H9 (cell line): ENCODE data around the gene SORBS1. TPM values are rescaled to one million over a fixed set of nuclear protein-coding genes. Genes with fewer than 3 reads are reported as not detected.

Experiments
- DNase-seq: peaks from one replicate; pipeline ENCODE4 v3.0.0-alpha.2; 2017
- H2AFZ ChIP-seq: one replicate; pipeline ENCODE4 v1.6.1; 2013; ENCODE audit warnings: mild to moderate bottlenecking, low read length, control low read depth, moderate library complexity
- H2AK5ac ChIP-seq: 2 replicates; pipeline ENCODE4 v1.6.1; 2013; ENCODE audit warnings: low read length, control low read depth, mixed read lengths; ENCODE audit not compliant: insufficient read length
- H2BK120ac ChIP-seq: one replicate; pipeline ENCODE4 v1.6.1; 2013; ENCODE audit warnings: low read depth, mild to moderate bottlenecking, low read length, control low read depth, inconsistent platforms; ENCODE audit not compliant: poor library complexity, severe bottlenecking
- H2BK12ac ChIP-seq: 2 replicates; pipeline ENCODE4 v1.6.1; 2013; ENCODE audit warnings: low read length, control low read depth, mixed read lengths, low read depth; ENCODE audit not compliant: insufficient read length
- H2BK15ac ChIP-seq: 2 replicates; pipeline ENCODE4 v1.6.1; 2013; ENCODE audit warnings: low read depth, low read length, control low read depth
- H2BK20ac ChIP-seq: one replicate; pipeline ENCODE4 v1.6.1; 2013; ENCODE audit warnings: low read depth, mild to moderate bottlenecking, low read length, control low read depth, inconsistent platforms; ENCODE audit not compliant: poor library complexity, severe bottlenecking
- H2BK5ac ChIP-seq: 2 replicates; pipeline ENCODE4 v1.6.1; 2013; ENCODE audit warnings: low read length, control low read depth, mixed read lengths; ENCODE audit not compliant: insufficient read length
- H3K14ac ChIP-seq: 2 replicates; pipeline ENCODE4 v1.6.1; 2013; ENCODE audit warnings: low read length, control low read depth; ENCODE audit not compliant: insufficient read depth
- H3K18ac ChIP-seq: 2 replicates; pipeline ENCODE4 v1.6.1; 2013; ENCODE audit warnings: low read depth, mild to moderate bottlenecking, mixed read lengths, low read length, control low read depth; ENCODE audit not compliant: insufficient read length
- H3K23ac ChIP-seq: 2 replicates; pipeline ENCODE4 v1.6.1; 2013; ENCODE audit warnings: low read length, control low read depth, mixed read lengths, low read depth; ENCODE audit not compliant: insufficient read length
- H3K23me2 ChIP-seq: 2 replicates; pipeline ENCODE4 v1.6.1; 2013; ENCODE audit warnings: low read depth, mild to moderate bottlenecking, mixed read lengths, low read length, control low read depth; ENCODE audit not compliant: insufficient read length, poor library complexity, severe bottlenecking
- H3K27ac ChIP-seq: 2 replicates; pipeline ENCODE4 v1.5.1; 2013; ENCODE audit warnings: low read length, control low read depth, mixed read lengths, low read depth; ENCODE audit not compliant: insufficient read length
- H3K27me3 ChIP-seq: 2 replicates; pipeline ENCODE4 v1.6.1; 2013; ENCODE audit warnings: low read length, control low read depth, inconsistent platforms; ENCODE audit not compliant: insufficient read depth
- H3K4ac ChIP-seq: 2 replicates; pipeline ENCODE4 v1.6.1; 2013; ENCODE audit warnings: low read depth, mild to moderate bottlenecking, control low read depth, inconsistent platforms, low read length, moderate library complexity
- H3K4me1 ChIP-seq: 2 replicates; pipeline ENCODE4 v1.6.1; 2013; ENCODE audit warnings: low read length, control low read depth, inconsistent platforms; ENCODE audit not compliant: insufficient read depth
- H3K4me2 ChIP-seq: 2 replicates; pipeline ENCODE4 v1.6.1; 2013; ENCODE audit warnings: low read length, control low read depth, mixed read lengths; ENCODE audit not compliant: insufficient read length, insufficient read depth
- H3K56ac ChIP-seq: 2 replicates; pipeline ENCODE4 v1.6.1; 2013; ENCODE audit warnings: low read depth, mild to moderate bottlenecking, mixed read lengths, low read length, control low read depth; ENCODE audit not compliant: insufficient read length
- H3K79me1 ChIP-seq: 2 replicates; pipeline ENCODE4 v1.6.1; 2013; ENCODE audit warnings: low read depth, mild to moderate bottlenecking, moderate library complexity, low read length, control low read depth, inconsistent platforms; ENCODE audit not compliant: insufficient read depth, poor library complexity, severe bottlenecking
- H3K79me2 ChIP-seq: 2 replicates; pipeline ENCODE4 v1.6.1; 2013; ENCODE audit warnings: low read length, control low read depth, inconsistent platforms; ENCODE audit not compliant: insufficient read depth
- H3K9ac ChIP-seq: 2 replicates; pipeline ENCODE4 v1.6.1; 2013; ENCODE audit warnings: low read length, control low read depth, mixed read lengths; ENCODE audit not compliant: insufficient read length; ENCODE audit errors: extremely low read depth
- H3K9me3 ChIP-seq: one replicate; pipeline ENCODE4 v1.6.1; 2013; ENCODE audit warnings: low read depth, low read length, inconsistent platforms; ENCODE audit not compliant: control insufficient read depth
- H3T11ph ChIP-seq: one replicate; pipeline ENCODE4 v1.6.1; 2013; ENCODE audit warnings: mild to moderate bottlenecking, low read length, control low read depth, inconsistent platforms
- H4K20me1 ChIP-seq: one replicate; pipeline ENCODE4 v1.6.1; 2013; ENCODE audit not compliant: control insufficient read depth, insufficient read length, insufficient read depth
- H4K5ac ChIP-seq: 2 replicates; pipeline ENCODE4 v1.6.1; 2013; ENCODE audit warnings: low read depth, mild to moderate bottlenecking, mixed read lengths, low read length, control low read depth; ENCODE audit not compliant: insufficient read length
- H4K8ac ChIP-seq: replicated peaks from 2 replicates; pipeline ENCODE4 v1.6.1; 2013; ENCODE audit warnings: low read length, control low read depth, mixed read lengths, low read depth; ENCODE audit not compliant: insufficient read length
- H4K91ac ChIP-seq: 2 replicates; pipeline ENCODE4 v1.6.1; 2013; ENCODE audit warnings: low read depth, mild to moderate bottlenecking, moderate library complexity, mixed read lengths, low read length, control low read depth; ENCODE audit not compliant: insufficient read length
- H3K27ac Mint-ChIP-seq, 3 experiments: 2 replicates in 2 of 3; 3 replicates in 1 of 3; pipeline ENCODE4 v1.8.0; 2020 to 2021; ENCODE audit warnings: mixed read lengths in 3 of 3, mild to moderate bottlenecking in 1 of 3, moderate library complexity in 1 of 3
- H3K27me3 Mint-ChIP-seq: 2 replicates; pipeline ENCODE4 v1.8.0; 2021; ENCODE audit warnings: low read depth, mild to moderate bottlenecking, moderate library complexity, mixed read lengths
- H3K36me3 Mint-ChIP-seq, 3 experiments: 2 replicates in 2 of 3; 3 replicates in 1 of 3; pipeline ENCODE4 v1.8.0; 2020 to 2021; ENCODE audit warnings: low read depth in 3 of 3, mixed read lengths in 3 of 3; ENCODE audit not compliant: insufficient read depth in 1 of 3
- H3K4me1 Mint-ChIP-seq, 2 experiments: 2 replicates each; pipeline ENCODE4 v1.8.0; 2020; ENCODE audit warnings: mixed read lengths in 2 of 2
- H3K4me3 Mint-ChIP-seq, 2 experiments: 2 replicates in 1 of 2; 3 replicates in 1 of 2; pipeline ENCODE4 v1.8.0; 2020 to 2021; ENCODE audit warnings: mild to moderate bottlenecking in 2 of 2, mixed read lengths in 2 of 2, moderate library complexity in 1 of 2
- H3K9me3 Mint-ChIP-seq, 2 experiments: 2 replicates in 1 of 2; 3 replicates in 1 of 2; pipeline ENCODE4 v1.8.0; 2020; ENCODE audit warnings: mild to moderate bottlenecking in 2 of 2, mixed read lengths in 2 of 2, moderate library complexity in 1 of 2
- CTCF ChIP-seq: fragments of 200-600 bp; sonication (generic); conservative IDR thresholded peaks from 3 replicates; pipeline ENCODE4 v1.8.0; 2021; ENCODE audit warnings: antibody characterized with exemption, mild to moderate bottlenecking
- WGBS: extraction: QIAGEN DNeasy Blood & Tissue Kit; methylation state at CpG from one replicate; pipeline ENCODE4 v1.1.7; 2013; ENCODE audit warnings: missing lambda C conversion rate, low lambda C conversion rate, mixed read lengths; ENCODE audit not compliant: insufficient read length; ENCODE audit errors: extremely low coverage; 5-methylcytosine and 5-hydroxymethylcytosine counted together
- total RNA-seq: library from RNA; stranded (reverse); gene quantifications from 2 replicates; pipeline ENCODE4 v1.2.1, GENCODE V29; 2021

The SORBS1 gene
- total RNA-seq, 1 experiment from 2014 or later: 24.3 TPM

- H3K4ac ChIP-seq: no peak overlapping the region
- no peak for TF ChIP-seq CTCF
- H3K56ac ChIP-seq: no peak overlapping the region
- no peak overlapping the region for H3K9ac ChIP-seq
- H2BK15ac ChIP-seq: no peak overlapping the region
- H3K36me3 Mint-ChIP-seq: peaks cover 4 to 22% (median 6%) of the 10 kb centered on the region in 3 experiments; a peak in 6 of 7 replicates
- peaks cover 8% of the 10 kb centered on the region for H3K27me3 Mint-ChIP-seq
- no peak overlapping the region for H2BK120ac ChIP-seq
- H3K23ac ChIP-seq: no peak overlapping the region
- no peak for DNase-seq
- no peak overlapping the region for H2BK20ac ChIP-seq
- no peak overlapping the region for H3K18ac ChIP-seq
- WGBS: no CpG with 5 or more reads among the region's 3 CpGs
- no peak overlapping the region for H3K27ac ChIP-seq
- H2AK5ac ChIP-seq: no peak overlapping the region
- no peak overlapping the region for H3T11ph ChIP-seq
- no peaks in the 10 kb centered on the region for H3K23me2 ChIP-seq
- no peaks in the 10 kb centered on the region for H4K20me1 ChIP-seq
- no peak overlapping the region for H3K27ac Mint-ChIP-seq
- H3K9me3 Mint-ChIP-seq: no peaks in the 10 kb centered on the region
- H4K8ac ChIP-seq: no peak overlapping the region
- no peak overlapping the region for H4K91ac ChIP-seq
- no peaks in the 10 kb centered on the region for H3K79me1 ChIP-seq
- H3K4me1 ChIP-seq: no peaks in the 10 kb centered on the region
- H3K79me2 ChIP-seq: no peaks in the 10 kb centered on the region
- no peaks in the 10 kb centered on the region for H3K27me3 ChIP-seq
- no peak overlapping the region for H2BK5ac ChIP-seq
- H3K4me2 ChIP-seq: no peak overlapping the region
- H3K14ac ChIP-seq: no peak overlapping the region
- H3K4me3 Mint-ChIP-seq: no peak overlapping the region
- H2AFZ ChIP-seq: no peak overlapping the region
- peaks cover 27 to 30% of the 10 kb centered on the region in 2 experiments for H3K4me1 Mint-ChIP-seq
- H2BK12ac ChIP-seq: no peak overlapping the region
- no peaks in the 10 kb centered on the region for H3K9me3 ChIP-seq
- H4K5ac ChIP-seq: no peak overlapping the region
Observed at GRCh38 chr10:95334805-95335144, 226.4 kb downstream of the SORBS1 start.
